ENCODE data around the gene HERC3.

DNA sequence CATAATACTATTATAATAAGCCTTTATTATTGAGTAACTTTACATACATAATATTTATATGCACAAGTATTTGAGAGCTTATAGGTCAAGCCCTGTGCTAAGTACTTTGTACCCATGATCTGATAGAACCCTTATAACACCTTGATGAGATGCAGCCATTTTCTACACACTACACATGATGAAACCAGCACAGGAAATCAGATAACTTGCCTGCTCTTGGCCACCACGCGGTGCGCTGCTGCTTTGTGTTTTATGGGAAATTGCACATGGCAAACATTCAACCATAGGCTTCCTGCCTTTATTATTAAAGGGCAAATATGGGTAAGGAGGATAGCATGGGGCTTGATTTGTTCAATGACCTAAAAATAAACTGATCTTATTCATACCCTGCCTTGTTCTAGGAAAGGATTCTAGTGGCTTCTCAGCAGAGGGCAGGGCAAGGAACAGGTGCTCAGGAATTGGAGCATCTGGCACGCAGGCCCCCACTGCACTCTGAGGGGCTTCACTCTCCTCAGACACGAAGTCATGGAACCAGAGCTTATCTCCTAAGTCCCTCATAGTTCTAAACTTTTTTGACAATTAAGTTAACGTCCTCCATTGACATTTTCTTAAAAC lies 137.0 kb downstream of the HERC3 start:
- TF ChIP-seq, protein P1, sequence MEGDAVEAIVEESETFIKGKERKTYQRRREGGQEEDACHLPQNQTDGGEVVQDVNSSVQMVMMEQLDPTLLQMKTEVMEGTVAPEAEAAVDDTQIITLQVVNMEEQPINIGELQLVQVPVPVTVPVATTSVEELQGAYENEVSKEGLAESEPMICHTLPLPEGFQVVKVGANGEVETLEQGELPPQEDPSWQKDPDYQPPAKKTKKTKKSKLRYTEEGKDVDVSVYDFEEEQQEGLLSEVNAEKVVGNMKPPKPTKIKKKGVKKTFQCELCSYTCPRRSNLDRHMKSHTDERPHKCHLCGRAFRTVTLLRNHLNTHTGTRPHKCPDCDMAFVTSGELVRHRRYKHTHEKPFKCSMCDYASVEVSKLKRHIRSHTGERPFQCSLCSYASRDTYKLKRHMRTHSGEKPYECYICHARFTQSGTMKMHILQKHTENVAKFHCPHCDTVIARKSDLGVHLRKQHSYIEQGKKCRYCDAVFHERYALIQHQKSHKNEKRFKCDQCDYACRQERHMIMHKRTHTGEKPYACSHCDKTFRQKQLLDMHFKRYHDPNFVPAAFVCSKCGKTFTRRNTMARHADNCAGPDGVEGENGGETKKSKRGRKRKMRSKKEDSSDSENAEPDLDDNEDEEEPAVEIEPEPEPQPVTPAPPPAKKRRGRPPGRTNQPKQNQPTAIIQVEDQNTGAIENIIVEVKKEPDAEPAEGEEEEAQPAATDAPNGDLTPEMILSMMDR (IDR thresholded peaks at IDR 0.05; ENCODE audit: low read length), result no peak
- TF ChIP-seq EZH2 (optimal IDR thresholded peaks at IDR 0.05; ENCODE audit: low read depth, low read length) (no peak), EZH2phosphoT487 (IDR thresholded peaks at IDR 0.05; ENCODE audit: low read length) (no peak)
